Myocyte (in vitro differentiated cells): ENCODE results near the gene ZNF813. TPM values are rescaled to one million over a fixed set of nuclear protein-coding genes. Genes with fewer than 3 reads are reported as not detected.
A peak's percentile ranks its signal among the peaks of the same experiment; 100 is the strongest.
"Not testable (repeated sequence)": the region's sequence is repeated elsewhere in the genome, so short reads cannot be mapped to it uniquely, and the experiment has no call there.

Experiments
- DNase-seq: peaks from one replicate; pipeline ENCODE4 v3.0.0-alpha.2; 2012; ENCODE audit warnings: low read depth
- polyA plus RNA-seq: library from polyadenylated mRNA; unstranded; fragments of >200 nt; gene quantifications from one replicate; pipeline ENCODE4 v1.2.1, GENCODE V29; 2012; ENCODE audit warnings: missing spikeins
- total RNA-seq: library from RNA; depleted of rRNA; stranded (reverse); fragments of >200 nt; gene quantifications from 2 replicates; pipeline ENCODE4 v1.2.3, GENCODE V29; 2014

The ZNF813 gene
- total RNA-seq = 3.3 and 4.6 TPM in 2 replicates
- polyA plus RNA-seq = 1.2 TPM

DNA sequence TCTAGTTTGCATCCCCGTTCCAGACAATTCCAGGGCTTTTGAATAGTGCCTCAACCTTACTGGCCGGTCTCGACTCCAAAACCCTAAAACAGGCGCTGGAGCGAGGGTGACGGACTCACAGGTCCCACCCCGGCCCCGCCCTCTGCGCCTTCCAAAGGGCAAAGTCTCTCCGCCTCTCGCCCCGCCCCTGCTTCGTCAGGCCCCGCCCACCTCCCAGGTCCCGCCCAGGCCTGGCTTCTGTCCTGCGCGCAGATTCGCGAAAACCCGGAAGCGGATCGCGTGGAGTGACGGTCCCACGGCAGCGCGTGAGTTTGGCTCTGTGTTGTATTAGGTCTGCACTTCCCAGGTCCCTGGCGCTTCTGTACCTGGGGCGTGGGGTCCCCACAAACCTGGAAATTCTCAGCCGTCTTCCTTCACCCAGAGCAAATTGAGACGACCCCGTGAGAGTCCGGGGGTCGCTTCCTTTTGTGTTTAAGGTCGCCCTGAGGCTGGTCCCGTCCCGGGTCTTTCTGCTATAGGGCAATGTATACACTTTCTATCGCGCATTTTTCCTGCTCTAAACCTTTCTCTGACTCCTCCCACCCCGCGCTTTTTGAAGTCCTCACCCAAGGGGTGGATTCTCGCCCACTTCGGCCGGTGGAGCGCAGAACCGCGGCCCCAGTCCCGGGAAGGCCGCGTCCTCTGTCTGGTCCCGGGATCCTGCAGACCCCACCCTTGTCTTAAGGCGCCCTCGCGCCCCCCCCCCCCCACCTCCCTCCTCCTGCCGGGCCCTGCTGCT is at the start of gene ZNF813:
Gene ZNF813 (plus strand): TSS at position 249 of the 778 bp plus-strand sequence. CDS start 16,090 bp downstream, outside the sequence.
- peak; percentile 90 for DNase-seq

GRCh38 chr19:53420520-53421315 is 46.8 kb upstream of the ZNF813 start:
- not testable (repeated sequence) for DNase-seq

GRCh38 chr19:53422551-53422950 is 45.0 kb upstream of the ZNF813 start:
- DNase-seq = no peak

DNA sequence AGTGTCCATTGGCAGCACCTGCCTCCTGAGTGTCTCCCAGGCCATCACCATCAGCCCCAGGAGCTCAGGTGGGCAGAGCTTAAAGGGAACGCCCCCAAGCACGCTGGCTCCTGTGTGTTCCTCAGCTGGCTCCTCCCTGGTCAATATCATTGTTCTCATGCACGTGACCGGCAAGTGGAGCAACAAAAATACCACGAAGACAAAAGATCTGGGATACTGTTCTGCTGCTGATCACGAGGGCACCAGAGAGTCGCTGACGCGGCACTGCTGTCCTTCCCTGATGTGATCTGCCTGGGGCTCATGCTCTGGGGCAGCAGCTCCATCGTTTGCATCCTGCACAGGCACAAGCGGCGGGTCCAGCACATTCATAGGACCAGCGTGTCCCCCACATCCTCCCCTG is 44.5 kb upstream of the ZNF813 start:
- not testable (repeated sequence) for DNase-seq

DNA sequence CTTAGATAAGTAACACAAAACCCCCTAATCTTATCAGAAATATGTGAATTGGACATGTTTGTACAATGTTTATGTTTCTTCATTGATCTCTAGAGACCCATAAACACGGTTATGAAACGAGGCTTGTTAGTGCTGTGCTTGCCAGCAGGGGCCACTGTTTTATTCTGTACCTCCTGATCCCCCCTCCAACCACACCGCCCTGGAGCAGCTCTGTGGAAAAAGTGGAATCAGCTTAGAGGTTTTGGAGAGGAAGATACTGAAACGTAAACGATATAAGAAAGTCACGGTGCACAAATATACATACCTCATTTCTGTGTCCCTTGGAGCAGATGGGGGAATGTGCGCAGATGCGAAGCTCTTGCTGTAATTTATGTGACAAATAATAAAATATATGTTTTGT is 43.9 kb upstream of the ZNF813 start:
- DNase-seq = not testable (repeated sequence)

DNA sequence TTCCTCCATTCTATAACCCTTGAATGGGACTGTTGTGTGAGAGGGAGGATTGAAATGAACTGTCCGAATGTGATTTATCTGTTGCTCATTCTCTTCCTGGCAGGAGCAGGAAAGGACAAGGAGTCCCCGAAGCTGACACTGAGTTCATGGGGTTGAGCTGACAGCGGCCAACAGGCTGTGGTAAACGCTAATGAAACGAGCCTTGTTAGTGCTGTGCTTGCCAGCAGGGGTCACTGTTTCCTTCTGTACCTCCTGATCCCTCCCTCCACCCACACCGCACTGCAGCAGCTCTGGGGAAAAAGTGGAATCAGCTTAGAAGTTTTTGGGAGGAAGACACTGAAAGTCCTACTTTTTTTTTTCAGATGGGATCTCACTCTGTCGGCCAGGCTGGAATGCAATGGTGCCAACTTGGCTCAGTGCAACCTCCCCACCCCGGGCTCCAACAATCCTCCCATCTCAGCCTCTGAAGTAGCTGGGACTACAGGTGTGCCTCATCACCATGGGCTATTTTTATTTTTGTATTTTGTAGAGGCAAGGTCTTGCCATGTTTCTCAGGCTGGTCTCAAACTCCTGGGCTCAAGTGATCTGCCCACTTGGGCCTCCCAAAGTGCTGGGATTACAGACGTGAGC is 42.5 kb upstream of the ZNF813 start:
- DNase-seq = peak; percentile 51

DNA sequence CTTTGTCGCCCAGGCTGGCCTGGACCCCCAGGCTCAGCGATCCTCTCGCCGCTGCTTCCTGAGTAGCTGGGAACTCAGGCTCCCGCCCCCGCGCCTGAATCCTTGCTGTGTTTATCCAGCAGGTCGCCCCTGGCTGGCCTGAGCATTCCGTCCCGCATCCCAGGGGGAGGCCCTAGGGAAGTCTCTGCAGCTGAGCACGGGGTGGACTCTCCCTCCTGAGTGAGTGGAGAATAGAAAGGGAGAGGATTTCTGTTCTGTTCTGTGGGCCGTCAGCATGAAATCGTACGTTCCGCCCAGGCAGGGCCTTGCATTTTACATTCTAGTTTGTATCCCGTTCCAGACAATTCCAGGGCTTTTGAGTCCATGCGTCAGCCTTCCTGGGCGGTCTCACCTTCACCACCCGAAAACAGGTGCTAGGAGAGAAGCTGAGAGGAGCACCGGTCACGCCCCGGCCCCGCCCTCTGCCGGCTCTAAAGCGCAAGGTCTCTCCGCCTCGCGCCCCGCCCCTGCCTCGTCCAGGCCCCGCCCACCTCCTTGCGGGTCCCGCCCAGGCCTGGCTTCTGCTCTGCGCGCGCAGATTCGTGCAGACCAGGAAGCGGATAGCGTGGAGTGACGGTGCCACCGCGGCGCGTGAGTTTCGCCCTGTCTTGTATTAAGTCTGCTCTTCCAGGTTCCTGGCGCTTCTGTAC is 36.0 kb upstream of the ZNF813 start, which contains the start of gene ZNF761:
Gene ZNF761 (plus strand): TSS at position 586 of the 689 bp plus-strand sequence. CDS start 15,285 bp downstream, outside the sequence.
- DNase-seq = peak; percentile 90

DNA sequence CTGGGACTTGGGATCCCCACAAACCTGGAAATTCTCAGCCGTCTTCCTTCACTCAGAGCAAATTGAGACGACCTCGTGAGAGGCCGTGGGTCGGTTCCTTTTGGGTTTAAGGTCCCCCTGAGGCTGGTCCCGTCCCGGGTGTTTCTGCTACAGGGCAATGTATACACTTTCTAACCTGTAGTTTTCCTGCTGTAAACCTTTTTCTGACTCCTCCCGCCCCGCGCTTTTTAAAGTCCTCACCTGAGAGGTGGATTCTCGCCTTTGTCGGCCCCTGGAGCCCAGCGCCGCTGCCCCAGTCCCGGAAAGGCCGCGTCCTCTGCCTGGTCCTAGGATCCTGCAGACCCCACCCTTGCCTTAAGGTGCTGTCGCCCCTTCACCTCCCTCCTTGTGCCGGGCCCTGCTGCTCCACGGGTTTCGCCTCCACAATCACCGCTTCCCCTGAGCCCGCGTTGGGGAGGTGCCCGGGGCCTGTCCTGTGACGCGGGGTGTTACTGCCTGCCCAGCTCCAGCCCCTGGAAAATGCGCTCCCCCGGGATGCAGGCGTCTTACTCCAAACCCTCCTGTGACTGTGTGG is 35.4 kb upstream of the ZNF813 start:
- DNase-seq = peak; percentile 24

GRCh38 chr19:53443809-53444208 is 23.7 kb upstream of the ZNF813 start:
- not testable (repeated sequence) for DNase-seq

GRCh38 chr19:53447196-53447595 is 20.3 kb upstream of the ZNF813 start:
- DNase-seq = not testable (repeated sequence)

DNA sequence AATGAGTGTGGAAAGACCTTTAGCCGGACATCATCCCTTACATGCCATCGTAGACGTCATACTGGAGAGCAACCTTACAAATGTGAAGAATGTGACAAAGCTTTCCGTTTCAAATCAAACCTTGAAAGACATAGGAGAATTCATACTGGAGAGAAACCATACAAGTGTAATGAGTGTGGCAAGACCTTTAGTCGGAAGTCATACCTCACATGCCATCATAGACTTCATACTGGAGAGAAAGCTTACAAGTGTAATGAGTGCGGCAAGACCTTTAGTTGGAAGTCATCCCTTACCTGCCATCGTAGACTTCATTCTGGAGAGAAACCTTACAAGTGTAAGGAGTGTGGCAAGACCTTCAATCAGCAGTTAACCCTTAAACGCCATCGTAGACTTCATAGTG is 11.7 kb upstream of the ZNF813 start:
- no peak for DNase-seq

- not testable (repeated sequence) for DNase-seq
These were observed 7.3 kb upstream of the ZNF813 start for GRCh38 chr19:53460131-53460721.

- DNase-seq = no peak
These were observed 5.7 kb upstream of the ZNF813 start for GRCh38 chr19:53461866-53462265.

- peak; percentile 13 for DNase-seq
These were observed 4.7 kb upstream of the ZNF813 start for GRCh38 chr19:53462861-53463260.

DNA sequence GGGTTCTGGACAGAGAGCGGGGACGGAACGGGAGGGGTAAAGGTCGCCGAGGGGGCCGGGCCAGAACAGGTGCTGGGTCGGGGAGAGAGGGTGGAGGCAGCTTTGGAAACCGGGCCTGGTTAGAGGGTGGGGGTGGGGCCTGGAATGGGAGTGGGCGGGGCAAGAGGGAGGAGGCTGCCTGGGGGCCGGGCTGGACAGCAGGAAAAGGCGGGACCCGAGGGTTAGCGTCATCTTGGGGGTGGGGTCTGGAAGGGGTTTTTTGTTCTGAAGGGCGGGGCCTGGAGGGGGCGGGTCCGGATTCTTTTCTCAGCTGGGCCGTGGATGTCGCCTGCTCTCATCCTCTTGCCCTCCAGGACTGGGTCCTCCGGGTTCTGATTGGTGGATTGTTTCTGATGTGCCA is 4.3 kb upstream of the ZNF813 start:
- DNase-seq = peak; percentile 14

- DNase-seq = no peak
These were observed 628 bp upstream of the ZNF813 start for GRCh38 chr19:53466726-53467484.

GRCh38 chr19:53468628-53469027 is 1.1 kb downstream of the ZNF813 start:
- DNase-seq = not testable (repeated sequence)

DNA sequence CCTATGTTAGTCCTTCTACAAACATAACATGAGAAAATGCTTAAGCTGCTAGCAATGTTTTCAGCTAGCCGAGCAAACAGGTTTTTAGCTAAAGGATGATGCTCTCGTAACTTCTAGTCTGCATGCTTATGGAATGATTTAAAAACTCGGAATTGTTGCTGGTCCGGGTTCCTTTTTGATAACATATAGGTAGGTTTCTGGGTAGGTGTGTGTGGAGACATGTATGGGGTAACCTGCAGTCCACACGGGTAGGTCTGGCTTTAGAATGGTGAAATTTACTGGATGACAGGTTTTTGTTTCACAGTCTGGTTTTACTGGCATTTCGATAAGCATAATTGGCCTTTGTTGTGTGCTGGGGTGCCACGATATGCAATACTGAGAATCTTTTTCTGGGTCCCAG is 4.4 kb downstream of the ZNF813 start:
- DNase-seq = no peak

DNA sequence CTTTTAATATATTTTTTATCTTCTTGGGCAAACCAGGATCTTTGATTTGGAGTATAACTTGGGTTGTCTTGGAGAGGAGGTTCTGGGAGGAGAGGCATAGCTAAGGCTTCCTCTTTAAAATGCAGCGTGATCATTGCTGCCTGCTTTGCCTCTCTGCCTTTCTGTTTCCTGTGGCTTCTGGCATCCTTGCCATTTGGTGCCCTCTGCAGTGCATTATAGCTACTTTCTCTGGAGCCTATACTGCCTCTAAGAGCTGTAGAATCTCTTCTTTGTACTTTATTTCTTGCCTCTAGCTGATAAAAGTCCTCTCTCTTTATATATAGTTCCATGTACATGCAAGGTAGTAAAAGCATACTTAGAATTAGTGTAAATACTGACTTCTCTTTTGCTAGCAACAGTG is 7.3 kb downstream of the ZNF813 start:
- DNase-seq = not testable (repeated sequence)
